Hematopoietic multipotent progenitor cell treated with erythropoietin and hydrocortisone succinate and interleukin-3 and kit ligand, for 8 days (in vitro differentiated cells): ENCODE measurements around the gene PDZD8.
"Not testable (repeated sequence)": the region's sequence is repeated elsewhere in the genome, so short reads cannot be mapped to it uniquely, and the experiment has no call there.

Source experiments
- DNase-seq: peaks from one replicate; pipeline ENCODE4 v3.0.0-alpha.2; 2015

PDZD8 gene

GRCh38 chr10:117249493-117250093 lies 125.6 kb downstream of the PDZD8 start:
- no peak for DNase-seq

- no peak for DNase-seq
Observed at GRCh38 chr10:117248750-117249465, 126.3 kb downstream of the PDZD8 start.

- DNase-seq, result no peak
Observed at GRCh38 chr10:117246997-117247671, 128.1 kb downstream of the PDZD8 start.

- no peak for DNase-seq
Observed at GRCh38 chr10:117242463-117242832, 132.8 kb downstream of the PDZD8 start.

GRCh38 chr10:117241541-117242462 lies 133.4 kb downstream of the PDZD8 start:
- DNase-seq, result peak; percentile 46

- DNase-seq, result no peak
Observed at GRCh38 chr10:117240621-117241529, 134.4 kb downstream of the PDZD8 start, which contains the start of gene SLC18A2. Gene SLC18A2 (plus strand): TSS chr10:117241114. CDS start chr10:117241694, 580 bp downstream.

GRCh38 chr10:117239721-117240620 lies 135.3 kb downstream of the PDZD8 start:
- no peak for DNase-seq

- DNase-seq, result no peak
Observed at GRCh38 chr10:117239051-117239450, 136.2 kb downstream of the PDZD8 start.

- DNase-seq, result peak; percentile 20
Observed at GRCh38 chr10:117237401-117237991, 137.7 kb downstream of the PDZD8 start.

- DNase-seq, result not testable (repeated sequence)
Observed at GRCh38 chr10:117230107-117230506, 145.1 kb downstream of the PDZD8 start.

- no peak for DNase-seq
Observed at GRCh38 chr10:117228210-117228609, 147.0 kb downstream of the PDZD8 start.
